ENCODE results near the gene SMIM24.
"Not testable (repeated sequence)": the region's sequence is repeated elsewhere in the genome, so short reads cannot be mapped to it uniquely, and the experiment has no call there.

The SMIM24 gene

GRCh38 chr19:3513229-3514140, 33.2 kb upstream of the SMIM24 start:
- DNase-seq = no peak

- no peak for DNase-seq
These were observed 32.4 kb upstream of the SMIM24 start for GRCh38 chr19:3512562-3513228.

GRCh38 chr19:3511506-3512251, 31.4 kb upstream of the SMIM24 start:
- no peak for DNase-seq

- no peak for DNase-seq
These were observed 30.4 kb upstream of the SMIM24 start for GRCh38 chr19:3510727-3511126.

- no peak for DNase-seq
These were observed 29.3 kb upstream of the SMIM24 start for GRCh38 chr19:3509566-3509989.

- no peak for DNase-seq
These were observed 28.6 kb upstream of the SMIM24 start for GRCh38 chr19:3508771-3509535.

- DNase-seq = not testable (repeated sequence)
These were observed 27.9 kb upstream of the SMIM24 start for GRCh38 chr19:3508121-3508661.

GRCh38 chr19:3507371-3508120, 27.2 kb upstream of the SMIM24 start:
- DNase-seq = peak; percentile 39

- peak; percentile 35 for DNase-seq
These were observed 26.3 kb upstream of the SMIM24 start for GRCh38 chr19:3506384-3507340.

- DNase-seq = peak; percentile 99
These were observed 25.5 kb upstream of the SMIM24 start, which contains the start of gene FZR1 for GRCh38 chr19:3505598-3506383. TSS of gene FZR1 (plus strand) at chr19:3506311. CDS start at chr19:3522990, 16,679 bp downstream.

- no peak for DNase-seq
These were observed 24.4 kb upstream of the SMIM24 start for GRCh38 chr19:3504735-3505134.

GRCh38 chr19:3503036-3503572, 22.8 kb upstream of the SMIM24 start:
- DNase-seq = no peak

- no peak for DNase-seq
These were observed 21.5 kb upstream of the SMIM24 start for GRCh38 chr19:3501780-3502179.

- DNase-seq = peak; percentile 85
These were observed 20.2 kb upstream of the SMIM24 start, which contains the start of gene DOHH for GRCh38 chr19:3500429-3501101. TSS of gene DOHH (minus strand) at chr19:3500674. CDS start at chr19:3496814, 3,860 bp downstream.

- no peak for DNase-seq
These were observed 19.6 kb upstream of the SMIM24 start for GRCh38 chr19:3499738-3500428.

- no peak for DNase-seq
These were observed 17.6 kb upstream of the SMIM24 start for GRCh38 chr19:3497757-3498520.

All from T-helper 9 cell (primary cell).